H4 (cell line): ENCODE data around the gene FIG4. TPM values are rescaled to one million over a fixed set of nuclear protein-coding genes. Genes with fewer than 3 reads are reported as not detected.
"Not testable (repeated sequence)": the region's sequence is repeated elsewhere in the genome, so short reads cannot be mapped to it uniquely, and the experiment has no call there.

Source experiments
- DNase-seq: peaks from one replicate; pipeline ENCODE4 v3.0.0-alpha.2; 2015; ENCODE audit warnings: low spot score
- total RNA-seq: library from RNA; depleted of rRNA; stranded (reverse); fragments of >200 nt; shearing (Covaris generic); gene quantifications from 2 replicates; pipeline ENCODE4 v1.2.3, GENCODE V29; 2014

Gene FIG4
- total RNA-seq, 1 experiment from 2014 or later = 9.7 TPM

DNA sequence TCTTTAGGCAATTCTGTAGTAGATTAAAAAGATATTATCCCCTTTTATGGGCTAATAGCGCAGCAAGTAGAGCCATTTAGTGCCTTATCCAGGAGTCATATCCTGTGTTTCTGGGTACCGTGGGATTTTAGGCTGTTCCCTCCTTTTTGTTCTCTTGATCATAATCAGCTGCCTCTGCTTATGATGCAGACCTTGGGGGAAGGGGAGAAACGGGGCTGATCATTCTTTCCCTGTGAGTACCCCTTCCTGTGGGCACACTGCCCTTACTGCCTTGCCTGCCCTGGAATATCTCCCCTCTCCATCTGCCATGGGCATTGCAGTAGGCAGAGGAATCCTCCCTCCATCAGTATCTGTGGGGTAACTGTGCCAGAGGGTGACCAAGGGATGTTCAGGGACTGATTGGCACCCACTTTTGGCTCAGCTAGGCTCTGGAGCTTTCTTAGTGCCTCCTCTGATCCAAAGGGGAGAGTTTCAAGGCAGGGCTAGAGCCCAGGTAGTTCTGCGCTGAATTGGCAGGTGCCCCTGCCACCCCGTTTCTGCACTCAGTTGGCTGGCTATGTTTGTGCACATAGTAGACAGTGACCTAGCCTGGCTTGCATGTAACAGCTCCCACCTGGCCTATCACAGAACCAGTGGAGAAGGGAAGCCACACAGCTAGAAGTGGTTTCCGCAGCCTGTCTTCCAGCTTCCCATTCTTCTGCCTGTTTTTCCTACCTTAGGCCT is 103.3 kb downstream of the FIG4 start:
- peak; percentile 33 for DNase-seq

DNA sequence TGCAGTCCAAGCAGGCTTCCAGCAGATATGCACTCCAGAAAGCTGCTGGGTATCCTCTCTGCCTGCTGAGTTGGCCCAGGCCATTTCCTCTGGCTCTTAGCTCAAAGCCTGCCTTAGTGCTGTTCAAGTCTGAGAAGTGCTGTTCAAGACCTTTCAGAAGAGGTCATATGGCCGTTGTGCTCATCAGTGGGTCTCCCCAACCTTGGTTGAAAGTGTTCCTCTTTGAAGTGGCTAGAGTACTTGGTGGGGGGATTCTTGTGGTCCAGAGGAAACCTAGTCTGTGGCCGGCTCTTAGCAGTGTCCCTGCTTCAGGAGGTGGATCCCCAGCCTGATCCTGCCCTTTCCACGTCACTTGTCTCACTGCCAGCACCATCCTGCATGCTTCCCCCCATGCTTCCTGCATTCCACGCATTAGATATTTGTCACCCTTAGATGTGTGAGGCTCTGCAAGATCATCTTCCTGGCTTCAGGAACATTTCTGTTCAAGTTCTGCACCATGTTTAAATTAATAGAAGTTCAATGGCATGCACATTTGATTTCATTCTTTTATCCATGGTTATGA is 105.0 kb downstream of the FIG4 start:
- no peak for DNase-seq

DNA sequence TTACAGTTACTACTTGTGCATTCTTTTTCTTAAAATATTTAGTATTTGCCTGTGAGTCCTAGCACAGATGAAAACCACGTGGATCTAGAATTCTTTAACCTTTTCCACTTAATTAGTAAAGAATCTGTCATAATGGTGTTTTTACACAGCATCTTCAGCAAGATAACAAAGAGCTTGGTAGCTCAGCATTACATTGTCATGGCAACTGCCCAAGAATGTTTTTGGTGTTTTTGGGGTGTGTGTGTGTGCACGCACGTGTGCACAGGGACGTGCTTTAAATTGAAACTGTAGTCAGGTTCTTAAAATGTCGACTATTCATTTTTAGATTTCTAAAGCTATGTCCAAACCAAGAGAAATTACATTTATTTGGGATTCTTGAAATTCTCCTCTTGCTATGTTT is 108.0 kb downstream of the FIG4 start:
- DNase-seq = no peak

DNA sequence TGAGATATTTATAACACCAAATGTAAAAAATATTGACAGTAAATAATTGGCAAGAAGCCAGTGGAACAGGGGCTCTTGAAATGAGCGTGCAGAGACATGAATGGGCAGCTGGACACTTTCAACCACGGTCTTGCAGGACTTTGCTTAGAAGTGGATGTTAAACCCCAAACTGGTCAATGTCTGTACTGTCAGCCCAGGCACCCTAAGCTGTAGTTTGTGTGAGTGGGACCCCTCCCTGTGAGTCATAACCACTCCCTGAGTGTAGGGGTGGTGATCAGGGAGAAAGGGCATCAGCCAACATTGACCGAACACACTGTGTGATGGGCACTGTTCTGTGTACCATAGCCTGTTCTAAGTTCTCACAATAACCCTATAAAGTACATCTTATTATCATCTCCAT is 108.6 kb downstream of the FIG4 start:
- no peak for DNase-seq

DNA sequence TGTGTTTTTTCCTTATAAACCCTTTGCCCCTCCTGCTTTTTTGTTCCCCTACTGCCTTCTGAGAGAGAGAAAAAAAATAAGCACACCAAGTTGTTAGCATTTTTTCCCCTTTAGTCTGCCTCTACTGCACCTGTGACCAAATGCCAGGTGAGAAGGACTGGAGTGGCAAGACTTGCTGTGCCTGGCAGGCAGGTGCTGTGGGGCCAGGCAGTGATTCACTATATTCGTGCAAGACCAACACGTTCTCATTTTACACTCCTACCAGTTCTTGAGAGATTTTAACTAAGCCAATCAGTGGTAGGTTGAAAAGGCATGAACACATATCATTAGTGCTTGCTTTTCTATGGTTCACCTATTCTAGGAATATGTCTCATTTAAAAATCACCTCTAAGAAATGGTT is 109.7 kb downstream of the FIG4 start:
- DNase-seq = no peak

DNA sequence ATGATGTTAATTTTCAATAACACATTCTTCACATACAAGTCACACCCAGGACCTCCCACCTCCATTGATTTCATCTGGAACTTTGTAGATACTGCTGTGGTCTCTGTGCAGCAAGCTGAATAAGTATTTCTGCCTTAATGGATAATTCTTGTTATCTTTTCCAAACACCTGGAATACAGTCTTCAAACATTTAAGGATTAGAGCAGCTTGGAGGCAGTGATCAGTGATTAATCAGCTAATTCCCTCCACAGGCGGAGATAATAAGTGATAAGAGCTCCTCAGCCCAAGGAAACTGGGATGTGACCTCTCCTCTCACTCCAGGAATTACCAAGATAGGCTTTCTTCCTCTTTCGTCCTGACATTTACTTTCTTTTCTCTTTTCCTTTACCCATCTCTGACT is 110.7 kb downstream of the FIG4 start:
- no peak for DNase-seq

DNA sequence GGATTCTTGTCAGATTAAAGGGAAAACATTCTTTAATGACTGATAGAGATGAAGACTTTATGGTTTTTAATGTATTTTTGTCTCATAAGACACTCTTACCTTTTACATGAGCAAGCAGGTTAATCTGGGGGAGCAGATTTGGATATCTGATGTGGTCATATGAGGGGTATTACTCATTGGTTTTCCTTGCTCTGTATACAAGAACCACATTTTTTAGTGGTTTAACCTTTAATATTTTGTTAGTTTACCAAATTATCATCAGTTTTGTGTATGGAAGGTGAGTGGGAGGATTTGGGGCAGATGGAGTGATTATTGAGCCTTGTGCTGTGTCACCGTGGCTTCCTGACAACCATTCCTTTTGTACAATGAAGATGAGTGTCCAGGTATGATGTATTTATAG is 112.9 kb downstream of the FIG4 start:
- DNase-seq = no peak

DNA sequence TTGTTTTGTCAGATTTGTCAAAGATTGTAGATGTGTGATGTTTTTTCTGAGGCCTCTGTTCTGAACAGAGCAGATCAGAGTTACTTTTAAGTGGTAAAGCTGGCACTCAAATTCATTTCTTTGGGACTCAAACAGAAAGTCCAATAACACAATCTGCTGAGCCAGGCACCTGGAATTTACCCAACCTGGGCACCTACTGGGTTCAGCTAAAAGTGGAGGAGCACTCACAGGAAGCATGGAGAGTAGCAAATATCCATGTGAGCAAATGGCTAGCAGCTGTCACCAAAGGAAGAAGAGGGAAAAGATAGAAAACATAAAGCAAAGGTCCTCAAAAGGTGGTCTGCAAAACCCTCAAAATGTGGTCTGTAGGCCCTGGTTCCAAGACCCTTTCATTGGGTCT is 116.8 kb downstream of the FIG4 start:
- no peak for DNase-seq

DNA sequence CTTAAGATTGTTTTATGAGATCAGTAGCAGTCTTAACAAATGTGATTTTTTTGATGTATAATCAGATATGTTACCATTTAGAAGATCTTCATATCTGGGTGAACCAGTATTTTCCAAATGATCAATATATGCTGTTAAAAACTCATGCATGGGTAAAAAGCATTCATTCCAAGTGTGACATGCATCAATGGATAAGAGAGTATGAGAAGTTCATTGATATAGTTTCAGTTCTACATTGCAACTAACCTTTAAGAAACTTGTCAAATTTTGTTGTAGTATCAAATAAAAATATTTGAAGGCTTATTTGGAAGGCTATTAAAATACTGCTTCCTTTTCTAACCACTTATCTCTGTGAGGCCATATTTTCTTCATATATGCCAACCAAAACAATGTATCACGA is 117.7 kb downstream of the FIG4 start:
- no peak for DNase-seq

DNA sequence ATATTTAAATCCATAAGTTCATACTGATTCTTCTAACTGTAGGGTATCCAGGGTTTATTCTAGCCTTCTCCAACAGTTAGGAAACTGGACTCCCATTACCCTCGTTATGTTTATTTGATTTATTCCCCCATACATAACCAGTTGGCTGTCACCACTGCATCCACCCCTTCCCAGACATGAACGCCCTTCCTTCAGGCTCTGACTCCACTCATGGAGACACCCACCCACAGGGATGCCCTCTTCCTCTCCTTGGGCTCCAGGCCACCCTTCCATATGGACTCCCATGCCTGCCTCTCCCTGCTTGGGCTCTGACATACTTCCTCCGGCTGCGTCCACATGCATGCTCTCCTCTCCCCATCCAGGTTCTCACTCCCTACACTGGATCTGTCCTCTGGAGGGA is 124.0 kb downstream of the FIG4 start:
- no peak for DNase-seq

DNA sequence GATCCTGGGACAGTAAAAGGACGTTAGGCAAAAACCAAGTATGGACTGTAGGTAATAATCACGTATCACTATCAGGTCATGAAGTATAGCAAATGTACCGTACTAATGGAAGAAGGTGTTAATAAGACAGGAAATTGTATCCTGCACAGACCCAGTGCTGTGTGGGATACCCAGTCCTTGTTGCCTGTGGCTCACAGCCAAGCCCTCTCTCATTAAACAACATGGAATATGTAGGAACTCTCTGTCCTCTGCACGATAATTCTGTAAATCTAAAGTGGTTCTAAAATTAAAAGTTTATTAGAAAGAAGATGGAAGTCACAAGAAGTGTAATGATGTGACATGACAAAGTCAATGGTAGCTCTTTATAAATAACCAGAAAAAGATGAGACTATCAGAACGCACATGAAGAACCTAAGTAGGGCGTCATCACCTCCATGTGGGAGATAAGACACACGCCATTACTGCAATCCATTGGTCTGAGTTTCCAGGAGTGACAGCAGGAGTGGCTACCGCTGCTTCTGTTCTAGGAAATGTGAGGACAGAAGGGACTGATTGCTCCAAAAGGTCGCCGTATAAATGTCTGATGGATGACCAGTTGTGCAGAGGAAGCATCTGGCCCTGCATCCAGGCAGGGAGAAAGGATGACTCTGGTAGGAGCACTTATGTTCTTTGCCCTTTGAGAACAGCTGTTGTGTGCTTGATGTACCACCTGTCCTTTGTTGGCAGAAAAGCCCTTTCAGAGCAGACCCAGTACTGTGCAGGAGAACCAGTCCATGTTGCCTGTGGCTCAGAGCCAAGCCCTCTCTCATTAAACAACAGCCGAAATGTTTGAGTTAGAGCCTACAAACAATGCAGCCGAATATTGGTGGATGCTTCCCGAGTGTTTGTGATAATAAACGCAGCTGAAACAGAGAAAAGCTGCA is 125.6 kb downstream of the FIG4 start:
- no peak for DNase-seq

DNA sequence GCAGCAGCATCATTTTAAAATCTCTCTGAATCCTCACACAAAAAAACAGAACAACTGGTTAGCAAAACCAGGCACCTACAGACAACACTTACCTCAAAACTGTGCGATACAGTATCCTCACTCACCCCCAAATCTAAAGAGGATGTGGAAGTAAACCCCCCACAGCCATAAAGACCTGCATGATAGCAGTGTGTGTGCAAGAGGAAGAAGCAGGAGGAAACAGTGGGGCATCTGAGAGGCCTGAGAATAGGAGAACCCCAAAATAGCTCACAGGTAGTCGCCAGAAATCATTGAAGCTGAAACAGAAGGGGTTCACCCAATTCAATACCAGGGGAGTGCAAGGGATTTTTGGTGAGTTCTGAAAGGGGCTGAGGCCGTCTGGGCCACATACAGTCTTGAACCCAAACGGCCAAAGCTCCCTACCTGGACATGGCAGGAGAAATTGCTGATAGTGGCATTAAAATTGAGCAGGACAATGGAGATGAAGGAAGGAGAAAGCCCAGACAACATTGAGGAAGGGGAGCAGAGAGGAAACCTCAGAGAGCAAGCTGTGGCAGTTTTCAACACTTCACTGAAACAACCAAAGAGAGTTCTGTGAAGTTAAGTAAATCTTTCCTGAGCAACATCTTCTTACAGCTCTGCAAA is 129.7 kb downstream of the FIG4 start:
- DNase-seq = no peak

DNA sequence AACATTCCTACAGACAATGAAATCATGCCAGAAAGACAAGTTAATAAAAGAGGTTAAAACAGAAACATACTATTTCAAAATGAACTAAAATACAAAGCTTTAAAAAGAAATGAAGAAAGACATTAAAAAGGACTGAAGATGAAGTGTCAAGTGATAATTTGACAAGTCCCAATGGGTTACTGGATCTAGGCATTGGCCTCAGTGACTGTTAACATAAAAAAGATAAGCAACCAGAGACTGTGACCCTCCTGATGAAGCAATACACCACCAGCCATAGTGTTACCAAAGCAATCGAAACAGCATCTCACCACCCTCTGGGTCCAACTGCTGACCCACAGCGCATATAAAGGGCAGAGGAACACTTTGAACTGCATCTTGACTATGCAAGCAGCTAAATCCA is 130.3 kb downstream of the FIG4 start:
- no peak for DNase-seq

DNA sequence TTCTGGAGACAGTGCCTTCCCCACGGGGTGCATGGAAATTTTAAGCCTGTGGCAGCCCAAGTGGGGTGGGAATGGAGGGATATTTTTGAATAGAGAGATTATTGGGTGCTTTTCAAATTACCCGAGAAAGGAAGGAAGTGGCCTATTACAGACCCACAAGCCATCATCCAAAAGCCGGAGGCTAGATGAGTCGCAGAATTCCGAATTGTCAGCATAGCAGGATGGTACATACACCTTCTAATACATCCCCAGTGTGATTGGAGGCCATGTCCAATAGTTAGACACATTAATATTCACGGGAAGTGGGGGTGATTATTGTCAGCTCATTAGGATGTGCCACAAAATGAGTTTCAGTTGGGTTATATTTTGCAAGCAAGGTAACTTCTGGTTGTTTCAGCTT is 133.0 kb downstream of the FIG4 start:
- DNase-seq = no peak

DNA sequence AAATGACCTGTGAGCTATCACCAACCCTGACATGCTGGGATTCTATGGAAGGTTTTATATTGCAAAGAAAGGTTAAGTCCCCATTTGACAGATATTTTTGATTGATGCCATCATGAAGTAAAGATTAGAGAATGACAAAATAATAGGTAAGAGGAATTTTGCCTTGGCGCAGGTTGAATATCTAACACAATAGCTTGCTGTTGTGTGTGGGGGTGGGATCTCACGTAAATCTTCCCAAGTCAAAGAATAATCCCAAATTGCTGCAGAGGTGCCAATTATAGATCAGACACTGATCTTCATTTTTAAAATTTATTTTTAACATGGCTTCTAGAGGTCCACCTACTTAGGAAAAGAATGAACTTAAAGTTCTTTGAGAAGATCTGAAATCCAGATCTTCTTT is 135.5 kb downstream of the FIG4 start:
- no peak for DNase-seq

DNA sequence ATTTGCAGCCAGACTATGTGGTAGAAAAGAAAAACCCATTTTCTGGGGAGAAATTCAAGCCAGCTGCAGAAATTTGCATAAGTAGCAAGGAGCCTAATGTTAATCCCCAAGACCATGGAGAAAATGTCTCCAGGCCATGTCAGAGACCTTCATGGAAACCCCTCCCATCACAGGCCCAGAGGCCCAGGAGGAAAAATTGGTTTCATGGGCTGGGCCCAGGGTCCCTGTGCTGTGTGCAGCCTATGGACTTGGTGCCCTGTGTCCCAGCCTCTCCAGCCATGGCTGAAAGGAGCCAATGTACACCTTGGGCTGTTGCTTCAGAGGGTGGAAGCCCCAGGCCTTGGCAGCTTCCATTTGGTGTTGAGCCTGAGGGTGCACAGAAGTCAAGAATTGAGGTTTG is 140.3 kb downstream of the FIG4 start:
- not testable (repeated sequence) for DNase-seq

DNA sequence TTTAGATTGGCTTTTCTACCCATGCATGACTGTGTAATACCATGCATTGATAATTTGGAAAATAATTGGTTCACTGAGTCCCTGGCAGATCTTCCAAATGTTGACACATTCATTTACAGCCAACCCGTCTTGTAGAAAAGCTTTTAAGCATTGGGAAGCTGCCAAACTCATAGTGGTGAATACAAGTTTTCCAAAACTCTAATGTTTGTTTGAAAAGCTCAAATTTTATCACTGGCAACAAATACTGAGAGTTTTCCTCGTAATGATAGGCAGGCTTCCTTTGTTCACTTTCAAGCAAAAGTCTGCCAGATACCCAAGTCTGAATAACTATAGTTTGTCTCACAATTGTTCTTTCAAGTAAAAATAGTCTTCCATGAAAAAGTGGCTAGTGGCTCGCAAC is 143.0 kb downstream of the FIG4 start:
- DNase-seq = no peak

DNA sequence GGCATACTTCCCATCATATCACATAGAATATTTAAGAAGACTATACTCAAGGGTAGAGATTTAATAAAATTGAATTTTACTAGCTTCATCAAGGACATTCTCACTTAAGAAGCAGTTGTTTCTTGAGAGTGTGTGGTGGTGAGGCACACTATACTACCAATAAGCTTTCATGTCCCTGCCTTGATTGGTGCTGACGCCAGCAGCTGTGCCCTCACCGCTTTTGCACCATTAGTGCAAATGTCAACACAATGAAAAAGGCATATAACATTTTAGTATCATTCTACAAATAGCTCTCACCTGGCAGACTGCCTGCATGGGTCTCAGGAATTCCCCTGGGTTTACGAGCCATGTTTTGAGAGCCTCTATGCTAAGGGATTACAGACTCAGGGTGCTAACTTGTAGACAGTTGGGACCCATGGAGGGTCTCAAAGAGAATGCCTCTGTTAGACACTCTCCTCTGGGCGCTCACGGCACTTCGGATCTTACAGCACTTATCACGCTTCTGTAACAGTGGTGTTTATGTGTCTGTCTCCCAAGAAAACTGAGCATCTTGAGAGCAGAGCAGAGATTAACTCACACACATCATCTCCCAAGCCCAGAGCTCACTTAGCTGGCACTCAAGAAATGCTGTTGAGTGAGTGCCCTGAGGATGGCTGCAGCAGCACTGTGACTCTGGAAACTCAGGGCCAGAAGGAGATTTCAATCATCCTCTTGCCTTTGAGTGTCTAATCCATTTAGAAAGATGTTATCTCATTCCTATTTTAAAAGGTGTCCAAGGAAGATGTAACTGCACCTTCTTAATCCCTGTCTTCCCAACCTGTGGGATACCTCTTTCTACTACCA is 143.7 kb downstream of the FIG4 start:
- no peak for DNase-seq

DNA sequence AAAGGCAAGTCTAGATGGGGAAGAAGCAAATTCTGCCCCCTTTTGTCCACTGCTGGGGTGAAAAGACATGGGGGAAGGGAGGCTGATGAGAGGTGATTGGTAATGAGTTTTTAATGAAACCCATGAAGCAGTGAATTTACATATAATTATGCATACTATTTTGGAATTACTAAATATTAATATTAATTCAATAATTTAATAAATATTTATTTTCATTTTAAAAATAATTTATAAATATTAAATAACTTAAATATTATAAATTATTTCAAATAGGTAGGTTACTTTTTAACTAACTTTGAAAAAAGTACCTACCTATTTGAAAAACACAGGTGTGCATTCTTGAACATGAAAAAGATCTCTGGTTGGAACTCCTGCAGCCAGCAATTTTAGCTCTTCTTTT is 148.9 kb downstream of the FIG4 start:
- no peak for DNase-seq

DNA sequence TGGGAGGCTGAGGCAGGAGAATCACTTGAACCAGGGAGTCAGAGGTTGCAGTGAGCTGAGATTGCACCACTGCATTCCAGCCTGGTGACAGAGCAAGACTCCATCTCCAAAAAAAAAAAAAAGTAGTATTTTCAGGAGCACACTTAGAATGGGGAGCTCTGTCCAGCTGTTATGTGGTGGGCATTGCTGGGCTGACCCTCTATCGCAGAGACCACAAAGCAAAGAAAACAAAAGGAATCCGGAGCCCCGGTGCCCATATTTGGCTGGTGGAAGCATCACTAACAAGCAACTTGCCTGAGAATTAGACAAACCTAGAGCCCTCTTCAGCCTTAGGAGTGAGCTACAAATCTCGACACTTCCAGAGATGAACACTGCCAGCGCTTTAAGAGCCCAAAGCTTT is 149.7 kb downstream of the FIG4 start:
- no peak for DNase-seq

DNA sequence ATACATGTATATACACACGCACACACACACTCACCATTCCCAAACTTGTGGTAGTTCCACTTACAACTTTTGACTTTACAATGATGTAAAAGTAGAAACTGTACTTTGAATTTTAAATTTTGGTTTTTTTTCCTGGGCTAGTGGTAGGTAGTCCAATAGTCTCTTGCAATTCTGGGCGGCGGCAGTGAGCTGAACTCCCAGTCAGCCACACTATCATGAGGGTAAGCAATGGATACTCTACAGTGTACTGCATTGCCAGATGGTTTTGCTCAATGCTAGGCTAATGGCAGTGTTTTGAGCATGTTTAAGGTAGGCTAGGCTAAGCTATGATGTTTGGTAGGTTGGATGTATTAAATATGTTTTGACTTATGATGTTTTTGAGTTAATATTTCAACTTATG is 150.8 kb downstream of the FIG4 start:
- no peak for DNase-seq

DNA sequence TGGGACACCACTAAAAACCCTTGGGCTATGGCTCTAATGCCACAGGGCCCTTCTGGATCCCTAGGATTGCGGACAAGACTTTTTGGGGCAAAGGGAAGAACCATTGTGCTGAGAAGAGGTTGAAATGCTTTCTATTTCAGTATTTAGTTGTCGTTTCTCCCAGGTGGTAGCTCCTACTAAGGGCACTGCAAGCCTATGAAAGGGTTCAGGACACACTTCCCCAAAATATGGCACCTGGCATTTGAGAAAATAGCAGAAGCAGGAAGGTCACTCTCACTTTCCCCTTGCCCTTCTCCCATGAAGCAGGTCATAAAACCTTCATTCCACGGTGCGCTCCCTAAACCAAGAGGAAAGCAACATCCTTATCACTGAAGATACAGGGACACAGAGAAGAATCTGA is 161.6 kb downstream of the FIG4 start:
- no peak for DNase-seq
